ENCODE measurements around the gene TRPV4.

TRPV4 gene

DNA sequence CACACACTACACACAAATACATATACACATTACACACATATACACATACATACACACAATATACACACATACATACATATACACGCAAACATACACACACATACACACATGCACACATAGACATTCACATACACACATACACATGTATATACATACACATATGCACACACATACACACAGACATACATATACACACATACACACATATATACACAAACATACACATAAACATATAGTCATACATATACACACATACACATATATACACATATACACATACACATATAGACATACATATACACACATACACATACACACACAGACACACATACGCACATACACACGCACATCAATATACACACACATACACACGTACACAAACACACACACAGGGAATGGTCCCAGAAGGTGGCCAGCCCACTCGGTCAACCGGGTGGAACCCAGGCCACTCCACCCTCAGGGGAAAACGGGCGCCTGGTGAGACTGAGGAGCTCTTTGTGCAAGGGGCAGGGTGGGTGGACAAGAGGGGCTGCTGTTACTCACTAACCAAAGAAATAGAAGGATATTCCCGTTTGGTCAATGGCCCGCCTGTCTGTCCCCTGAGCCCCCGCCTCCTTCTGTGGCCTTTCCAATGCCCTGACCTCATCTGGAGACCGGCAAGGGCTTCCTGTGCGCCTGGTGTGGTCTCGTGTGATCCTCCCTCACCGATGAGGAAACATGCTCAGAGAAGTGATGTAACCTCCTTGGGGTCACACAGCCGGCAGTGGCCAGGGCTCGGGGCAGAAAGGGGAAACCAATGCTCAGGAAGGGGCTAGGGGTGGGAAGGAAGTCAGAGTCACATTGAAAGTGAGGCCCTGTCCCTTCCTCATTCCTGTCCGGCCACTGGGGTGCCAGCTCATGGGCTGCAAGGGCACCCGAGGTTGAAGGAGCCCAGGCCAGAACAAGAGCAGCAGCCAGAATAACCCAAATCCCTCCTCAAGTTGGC, 5.3 kb downstream of the TRPV4 start:
- DNase-seq: peak; percentile 49

DNA sequence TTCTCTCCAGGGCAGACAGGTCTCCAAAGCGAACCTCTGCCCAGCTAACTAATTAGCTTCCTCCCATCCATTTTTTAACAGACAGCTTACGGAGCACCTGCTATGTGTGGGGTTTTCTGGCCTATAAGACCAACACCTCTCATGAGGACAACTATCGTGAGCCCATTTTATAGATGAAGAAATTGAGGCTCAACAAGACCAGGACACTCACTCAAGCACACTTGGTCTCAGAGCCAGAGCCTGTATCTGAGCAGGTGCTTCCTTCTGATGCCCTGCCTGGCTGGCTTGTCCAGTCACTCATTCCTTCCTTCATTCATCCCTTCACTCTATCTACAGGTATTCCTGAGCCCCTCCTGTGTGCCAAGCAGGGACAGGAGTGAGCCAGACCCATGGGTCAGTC, 6.1 kb downstream of the TRPV4 start:
- no peak for DNase-seq

DNA sequence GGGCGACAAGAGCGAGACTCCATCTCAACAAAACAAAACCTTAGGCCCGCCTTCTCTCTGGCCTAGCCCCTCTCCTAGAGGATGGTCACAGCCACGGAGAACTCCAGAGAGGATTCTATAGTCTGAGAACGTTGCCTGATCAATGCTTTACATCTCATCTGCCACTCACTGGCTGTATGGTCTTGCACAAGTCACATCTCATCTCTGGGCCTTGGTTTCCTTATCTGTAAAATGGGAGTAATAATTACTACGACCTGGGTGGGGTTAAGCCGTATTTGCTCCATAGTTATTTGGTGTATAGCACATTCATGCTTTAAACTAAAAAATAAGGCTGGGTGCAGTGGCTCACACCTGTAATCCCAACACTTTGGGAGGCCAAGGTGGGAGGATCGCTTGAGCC, 8.5 kb downstream of the TRPV4 start:
- no peak for DNase-seq

DNA sequence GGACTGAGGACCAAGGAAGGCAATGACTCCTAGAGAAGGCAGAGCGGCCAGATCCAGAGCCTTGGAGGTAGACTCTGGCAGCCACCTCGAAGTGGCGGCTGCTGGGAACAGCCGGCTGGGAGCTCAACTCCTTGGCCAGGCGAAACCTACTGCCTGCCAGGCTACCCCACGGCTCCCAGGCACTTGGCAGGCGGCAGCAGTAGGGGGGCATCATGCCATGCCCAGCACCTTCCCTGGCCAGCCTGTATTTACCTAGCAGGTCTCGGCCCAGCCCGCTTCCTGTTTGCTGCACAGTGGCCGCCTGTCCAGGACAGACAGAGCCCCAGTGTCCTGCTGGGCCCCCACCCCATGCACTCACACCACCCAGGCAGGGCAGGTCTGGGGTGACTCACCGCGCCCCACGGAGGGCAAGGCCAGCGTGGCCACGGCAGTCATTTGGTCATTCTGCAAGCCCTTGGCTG, 10.2 kb downstream of the TRPV4 start:
- DNase-seq: peak; percentile 70

DNA sequence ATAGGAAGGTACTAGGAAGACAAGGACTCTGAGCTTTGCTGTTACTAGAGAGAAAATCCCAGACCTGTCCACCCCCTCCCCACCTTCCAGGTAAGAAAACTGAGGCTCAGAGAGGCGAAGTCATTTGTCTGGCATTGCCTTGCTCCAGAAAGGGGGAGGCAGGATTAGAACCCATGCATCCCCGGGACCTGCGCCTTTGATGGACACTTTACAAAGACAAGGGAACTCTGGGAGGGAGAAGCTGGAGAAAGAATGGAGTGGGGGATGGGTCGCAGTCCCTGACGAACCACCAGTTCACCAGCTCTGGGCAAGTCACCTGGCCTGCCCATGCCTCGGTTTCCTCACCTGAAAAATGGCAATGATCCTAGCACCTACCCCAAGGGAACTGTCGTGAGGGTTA, 10.8 kb downstream of the TRPV4 start:
- DNase-seq: no peak

DNA sequence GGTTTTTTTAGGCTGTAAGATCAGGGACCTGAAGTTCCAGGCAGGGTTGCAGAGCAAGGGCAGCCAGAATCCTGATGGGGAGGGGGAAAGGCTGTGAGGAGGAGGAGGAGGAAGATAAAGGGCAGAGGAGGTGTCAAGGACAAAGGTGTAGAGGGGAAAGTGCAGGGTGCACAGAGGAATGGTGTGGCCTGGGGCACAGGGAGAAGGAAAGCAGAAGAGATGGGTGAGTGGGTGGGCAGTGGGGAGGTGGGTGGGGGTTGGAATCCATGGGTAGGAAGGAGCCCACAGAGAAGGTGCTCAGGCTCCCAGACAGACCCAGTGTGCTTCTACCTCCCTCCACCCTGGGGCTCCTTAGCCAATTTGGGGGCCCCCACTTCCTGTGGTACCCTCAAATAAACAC, 11.2 kb downstream of the TRPV4 start:
- no peak for DNase-seq

DNA sequence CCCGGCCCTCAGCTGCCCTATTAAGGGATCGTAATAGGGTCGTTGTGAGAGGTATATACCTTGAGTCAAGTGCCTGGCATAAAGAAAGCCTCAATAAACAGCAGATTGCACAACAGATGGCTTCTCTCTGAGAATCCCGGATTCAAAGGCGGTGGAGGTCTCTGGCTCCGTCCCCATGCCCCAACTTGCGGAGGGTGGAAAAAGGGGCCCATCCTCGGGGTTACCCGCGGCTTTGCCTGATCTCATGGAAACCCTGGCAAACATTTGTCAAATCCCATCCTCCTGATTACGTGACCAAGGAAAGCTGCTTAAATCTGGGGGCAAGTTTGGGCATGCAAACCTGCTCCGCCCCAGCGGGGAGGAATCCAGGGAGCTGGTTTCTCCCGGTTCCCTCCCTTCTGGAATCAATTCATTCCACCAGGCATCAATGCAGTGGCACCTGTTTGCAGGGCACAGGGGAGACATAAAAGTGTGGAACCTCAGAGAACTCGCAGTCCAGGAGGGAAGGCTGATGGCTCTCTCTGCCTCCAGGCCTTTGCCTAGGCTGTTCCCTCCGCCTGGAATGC, 12.3 kb downstream of the TRPV4 start:
- DNase-seq: no peak

DNA sequence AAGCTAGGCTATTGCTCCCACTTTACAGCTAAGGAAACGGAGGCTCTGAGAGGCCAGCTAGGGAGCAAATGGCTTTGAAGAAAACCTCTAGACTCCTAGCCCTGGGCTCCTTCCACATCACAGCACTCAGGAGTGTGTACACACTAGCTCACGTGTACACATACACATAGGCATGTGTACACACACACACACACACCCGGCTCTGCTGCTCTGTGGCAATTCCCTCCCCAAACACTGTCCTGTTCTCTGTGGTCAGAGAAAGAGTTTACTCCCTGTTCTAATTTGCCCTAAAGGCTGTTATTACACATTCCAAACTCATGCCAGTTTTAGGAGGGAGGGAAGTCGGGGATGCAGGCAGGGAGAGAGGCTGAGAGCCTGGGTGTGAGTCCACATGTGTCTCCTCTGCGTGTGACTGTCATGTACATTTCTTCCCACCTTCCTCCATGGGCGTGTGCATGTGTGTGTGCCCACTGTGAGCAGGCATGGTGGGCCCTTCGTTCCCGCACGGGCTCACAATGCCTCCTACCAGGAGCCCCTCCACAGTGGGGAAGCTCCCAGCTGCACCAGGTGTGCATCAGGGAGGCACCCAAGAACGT, 14.2 kb downstream of the TRPV4 start:
- no peak for DNase-seq

DNA sequence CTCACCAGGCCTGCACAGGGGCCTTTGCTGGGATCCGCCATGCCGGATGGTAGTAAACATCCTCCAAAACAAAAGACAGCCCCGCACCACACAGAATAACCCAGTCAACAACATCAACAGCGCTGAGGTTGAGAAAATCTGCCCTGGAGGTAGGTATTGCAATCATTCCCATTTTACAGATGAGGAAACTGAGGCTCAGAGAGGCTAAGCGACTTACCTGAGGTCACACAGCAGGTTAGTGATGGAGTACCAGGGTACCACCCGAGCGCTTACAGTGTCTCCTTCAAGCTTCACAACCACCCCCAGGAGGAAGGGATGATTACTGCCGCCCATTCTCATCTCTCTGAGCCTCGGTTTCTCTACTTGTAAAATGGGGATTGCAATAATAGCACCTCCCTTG, 14.9 kb downstream of the TRPV4 start:
- DNase-seq: no peak

DNA sequence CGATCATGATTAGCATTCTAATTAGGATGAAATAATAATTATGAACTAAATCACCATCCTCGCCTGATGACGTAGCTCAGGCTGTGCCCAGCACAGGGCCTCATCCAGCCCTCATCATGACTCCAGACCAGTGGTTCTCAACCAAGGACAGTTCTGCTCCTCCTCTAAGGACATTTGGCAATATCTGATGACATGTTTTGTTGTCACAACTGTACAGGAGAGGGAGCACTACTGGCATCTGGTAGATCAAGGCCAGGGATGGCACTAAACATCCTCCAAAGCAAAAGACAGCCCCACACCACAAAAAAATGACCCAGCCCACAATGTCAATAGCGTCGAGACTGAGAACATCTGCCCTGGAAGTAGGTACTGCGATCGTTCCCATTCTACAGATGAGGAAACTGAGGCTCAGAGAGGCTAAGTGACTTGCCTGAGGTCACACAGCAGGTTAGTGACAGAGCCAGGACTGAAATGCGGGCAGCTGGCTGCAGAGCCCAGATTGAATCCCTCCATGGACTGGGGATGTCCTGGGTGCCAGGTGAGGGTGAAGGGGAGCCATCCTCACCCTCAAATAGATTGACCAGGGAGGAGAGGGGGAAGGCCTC, 15.5 kb downstream of the TRPV4 start:
- no peak for DNase-seq

DNA sequence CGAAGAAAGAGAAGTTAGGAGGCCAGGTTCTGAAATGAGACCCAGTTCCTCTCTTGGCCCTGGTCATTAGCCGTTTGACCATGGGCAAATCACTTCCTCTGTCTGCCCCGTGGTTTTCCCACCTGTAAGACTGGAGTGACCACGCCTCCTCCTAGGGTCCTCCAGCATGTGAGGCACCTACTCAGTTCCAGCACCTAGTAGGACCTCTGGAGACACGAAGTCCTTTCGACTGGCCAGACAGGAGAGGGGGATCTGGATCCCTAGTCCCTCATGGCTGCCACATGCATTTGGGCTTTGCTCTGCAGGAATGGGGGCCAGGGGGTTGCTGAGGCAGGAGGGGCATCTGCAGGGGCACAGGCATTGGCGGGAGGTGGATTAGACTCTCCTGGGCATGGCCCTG, 16.3 kb downstream of the TRPV4 start:
- no peak for DNase-seq

DNA sequence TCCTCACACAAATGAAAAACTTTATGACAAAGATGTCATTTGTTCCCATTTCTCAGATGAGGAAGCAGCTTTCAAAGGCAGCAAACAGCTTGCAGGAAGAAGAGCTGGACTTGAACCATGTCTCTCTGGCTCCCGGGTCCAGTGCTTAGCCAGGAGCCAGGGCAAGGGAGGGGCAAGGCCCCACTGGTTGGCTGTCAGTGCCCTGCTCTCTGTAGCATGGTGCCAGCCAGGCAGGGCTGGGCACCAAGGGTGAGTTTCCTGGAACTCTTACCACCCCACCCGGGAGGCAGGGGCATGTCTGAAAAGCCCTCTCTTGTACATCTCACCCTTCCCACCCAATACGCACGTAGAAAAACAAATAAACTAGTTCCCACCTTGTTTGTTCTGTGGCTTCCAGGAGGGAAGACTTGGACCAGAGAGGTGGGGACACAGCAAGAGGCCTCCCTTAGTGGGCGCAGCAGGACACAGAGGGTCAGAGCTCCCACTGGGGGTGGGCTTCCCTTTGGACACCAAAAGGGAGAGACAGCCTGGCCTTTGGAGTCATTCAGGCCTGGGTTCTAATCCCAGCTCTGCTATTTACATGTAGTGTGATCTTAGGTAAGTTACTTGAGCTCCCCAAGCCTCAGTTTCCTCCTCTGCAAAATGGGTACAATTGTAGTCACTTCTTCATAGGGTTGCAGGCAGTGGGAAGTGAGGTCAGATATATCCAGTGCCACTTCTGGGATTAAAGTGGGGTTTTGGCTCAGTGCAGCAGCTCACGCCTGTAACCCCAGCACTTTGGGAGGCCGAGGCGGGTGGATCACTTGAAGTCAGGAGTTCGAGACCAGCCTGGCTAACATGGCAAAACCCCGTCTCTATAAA, 17.2 kb downstream of the TRPV4 start:
- peak; percentile 48 for DNase-seq

DNA sequence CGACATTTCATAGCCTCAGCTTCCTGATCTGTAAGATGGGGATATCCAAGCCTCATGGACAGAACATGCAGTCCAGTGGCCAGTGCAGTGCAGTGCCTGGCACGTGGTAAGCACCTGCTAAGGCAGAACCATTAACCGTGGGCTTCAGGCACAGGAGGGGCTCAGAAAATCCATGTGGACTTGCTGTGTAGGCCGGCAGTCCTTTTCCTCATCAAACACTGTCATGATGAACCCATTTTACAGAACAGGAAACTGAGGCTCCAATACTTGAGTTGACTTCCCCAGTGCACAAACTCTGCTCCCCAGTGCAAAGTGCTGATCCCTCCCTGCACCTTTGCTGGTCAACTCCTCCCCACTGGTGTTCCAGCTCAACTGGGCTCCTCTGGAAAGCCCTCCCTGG, 18.0 kb downstream of the TRPV4 start:
- DNase-seq: no peak

DNA sequence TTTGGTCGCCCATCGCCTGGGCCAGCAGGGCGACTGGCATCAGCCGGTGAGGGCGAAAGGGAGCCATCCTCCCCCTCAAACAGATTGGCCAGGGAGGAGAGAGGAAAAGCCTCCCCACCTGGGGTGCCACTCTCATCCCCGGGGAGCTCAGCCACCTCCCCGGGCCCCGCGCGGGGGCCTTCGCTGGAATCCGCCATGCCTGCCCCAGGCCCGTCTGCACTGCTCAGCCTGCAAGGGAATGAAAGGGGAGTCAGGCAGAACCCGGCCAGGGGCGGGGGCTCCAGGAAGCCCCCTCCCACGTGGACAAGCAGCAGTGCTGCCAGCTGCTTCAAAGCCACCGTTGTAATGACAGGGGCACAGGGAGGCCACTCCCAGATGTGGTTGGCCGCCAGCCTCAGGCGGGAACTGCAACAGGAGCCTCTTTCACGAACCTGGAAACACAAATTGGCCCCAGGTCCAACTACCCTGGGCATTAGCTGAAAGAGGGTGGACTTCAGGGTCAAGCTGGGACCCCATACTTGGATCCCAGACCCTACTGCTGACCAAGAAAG, 18.5 kb downstream of the TRPV4 start:
- peak; percentile 56 for DNase-seq

DNA sequence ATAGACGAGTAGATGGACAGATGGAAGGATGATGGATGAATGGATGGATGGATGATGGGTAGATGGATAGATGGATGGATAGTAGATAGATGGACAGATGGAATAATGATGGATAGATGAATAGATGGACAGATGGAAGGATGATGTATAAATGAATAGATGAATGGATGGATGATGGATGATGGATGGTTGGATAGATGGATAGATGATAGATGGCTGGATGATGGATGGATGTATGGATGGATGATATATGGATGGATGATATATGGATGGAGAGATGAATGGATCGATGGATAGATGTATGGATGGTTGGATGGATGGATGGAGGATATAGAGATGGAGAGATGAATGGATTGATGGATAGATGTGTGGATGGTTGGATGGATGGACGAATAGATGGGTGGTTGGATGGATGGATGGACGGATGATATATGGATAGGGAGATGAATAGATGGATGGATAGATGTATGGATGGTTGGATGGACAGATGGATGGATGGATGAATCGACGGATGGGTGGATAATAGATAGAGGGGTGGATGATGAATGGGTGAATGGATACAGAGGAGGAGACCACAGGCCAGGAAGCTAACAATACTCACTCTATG, 19.3 kb downstream of the TRPV4 start:
- DNase-seq: no peak

DNA sequence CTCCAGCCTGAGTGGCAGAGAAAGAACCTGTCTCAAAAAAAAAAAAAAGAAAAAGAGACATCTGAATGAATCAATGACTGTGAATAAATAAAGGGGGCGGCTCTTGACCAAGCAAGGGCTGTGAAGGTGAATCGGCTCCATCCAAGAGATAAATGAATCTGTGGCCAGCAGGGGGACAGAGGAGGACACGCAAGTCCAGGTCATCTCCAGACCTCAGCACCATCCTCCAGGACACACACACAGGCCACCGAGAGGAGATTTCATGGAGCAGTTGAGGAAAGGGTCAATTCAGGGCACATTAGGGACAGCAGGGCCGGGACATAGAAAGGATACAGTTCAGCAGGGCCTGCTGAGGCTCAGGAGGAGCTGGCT, 21.6 kb downstream of the TRPV4 start:
- no peak for DNase-seq

DNA sequence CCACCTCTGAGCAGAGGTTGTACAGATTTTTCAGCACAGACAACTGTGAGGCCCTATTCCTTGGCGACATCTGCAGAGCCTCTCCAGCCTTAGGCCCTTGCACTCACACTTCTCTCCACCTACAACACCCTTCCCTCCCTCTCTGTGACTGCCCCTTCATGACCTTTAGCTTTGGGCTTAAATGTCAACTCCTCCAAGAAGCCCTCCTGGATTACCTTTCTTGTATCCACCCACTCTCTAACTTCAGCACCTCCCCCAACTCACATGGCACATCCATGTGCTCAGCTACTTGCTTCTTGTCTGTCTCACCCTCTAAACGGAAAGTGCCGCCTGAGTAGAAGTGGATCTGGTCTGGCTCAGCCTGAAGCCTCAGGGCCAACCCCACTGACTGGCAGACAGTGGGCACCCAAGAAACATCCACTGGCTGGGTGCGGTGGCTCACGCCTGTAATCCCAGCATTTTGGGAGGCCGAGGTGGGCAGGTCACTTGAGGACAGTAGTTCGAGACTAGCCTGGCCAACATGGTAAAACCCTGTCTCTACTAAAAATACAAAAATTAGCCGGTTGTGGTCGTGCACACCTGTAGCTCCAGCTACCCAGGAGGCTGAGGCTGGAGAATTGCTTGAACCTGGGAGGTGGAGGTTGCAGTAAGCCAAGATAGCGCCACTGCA, 22.1 kb downstream of the TRPV4 start:
- no peak for DNase-seq

DNA sequence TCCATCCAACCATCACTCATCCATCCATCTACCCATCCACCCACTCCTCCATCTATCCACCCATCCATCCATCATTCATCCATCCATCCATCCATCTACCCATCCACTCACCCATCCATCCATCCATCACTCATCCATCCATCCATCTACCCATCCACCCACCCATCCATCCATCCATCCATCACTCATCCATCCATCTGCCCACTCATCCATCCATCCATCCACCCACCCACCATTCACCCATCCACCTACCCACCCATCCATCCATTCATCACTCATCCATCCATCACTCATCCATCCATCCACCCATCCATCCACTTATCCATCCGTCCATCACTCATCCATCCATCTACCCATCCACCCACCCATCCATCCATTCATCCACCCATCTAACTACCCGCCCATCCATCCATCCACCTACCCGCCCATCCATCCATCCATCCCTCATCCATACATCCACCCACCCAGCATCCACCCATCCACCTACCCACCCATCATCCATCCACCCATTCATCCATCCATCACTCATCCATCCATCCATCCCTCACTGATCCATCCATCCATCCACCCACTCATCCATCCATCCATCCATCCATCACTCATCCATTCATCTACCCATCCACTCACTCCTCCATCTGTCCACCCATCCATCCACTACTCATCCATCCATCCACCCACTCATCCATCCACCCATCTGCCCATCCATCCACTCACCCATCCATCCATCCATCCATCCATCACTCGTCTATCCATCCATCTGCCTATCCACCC, 24.1 kb downstream of the TRPV4 start:
- DNase-seq: no peak

DNA sequence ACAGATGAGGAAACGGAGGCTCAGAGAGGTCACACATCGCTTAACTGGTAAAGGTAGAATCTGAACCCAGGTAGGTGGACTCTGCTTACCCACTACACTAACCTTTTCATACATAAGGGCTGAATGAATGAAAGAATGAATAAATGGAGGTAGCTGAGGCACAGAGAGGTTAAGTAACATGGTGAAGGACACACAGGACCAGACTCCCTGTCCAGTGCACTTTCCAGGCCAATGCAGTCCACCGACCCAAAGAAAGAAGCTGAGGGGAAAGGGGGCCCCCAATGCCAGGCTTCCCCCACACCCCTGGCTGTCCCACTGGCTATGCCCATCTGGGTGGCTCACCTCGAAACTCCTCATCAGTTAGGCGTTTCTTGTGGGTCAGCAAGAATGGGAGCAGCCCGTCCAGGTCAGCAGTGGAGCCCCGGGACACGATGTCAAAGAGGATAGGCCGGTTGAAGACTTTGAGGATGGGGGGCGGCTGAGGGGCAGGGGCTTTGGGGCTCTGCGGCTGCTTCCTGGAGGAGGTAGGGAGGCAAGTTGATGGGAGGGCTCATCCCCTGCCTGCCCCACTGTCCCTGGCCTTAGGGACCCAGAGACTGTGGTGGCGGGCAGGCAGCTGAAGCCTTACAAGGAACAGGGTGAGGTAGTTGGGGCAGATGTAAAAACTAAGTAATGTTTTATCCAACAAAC, 25.1 kb downstream of the TRPV4 start:
- DNase-seq: no peak

All from right hindlimb (tissue), 1 donor.